IMR-90 (cell line): Measurements from ENCODE around the gene ITGB5. TPM values are rescaled to one million over a fixed set of nuclear protein-coding genes. Genes with fewer than 3 reads are reported as not detected.

ENCODE experiments used
- ATAC-seq: fragments of 200-7000 bp; cut with Tn5 transposase; 2 replicates; pipeline ENCODE4 v1.9.1; 2020; ENCODE audit warnings: low read depth, mild to moderate bottlenecking, moderate library complexity
- BruUV-seq: library from RNA; stranded (reverse); fragments of 400-500 nt; replicated peaks from 2 replicates; lab custom pipeline; 2021; lab: Mats Ljungman, UMichigan
- CTCF ChIA-PET: fragments of 300-600 bp; formaldehyde crosslinking; extraction: SDS; loops from one replicate; lab custom pipeline; 2021; ENCODE audit warnings: antibody characterized with exemption; lab: Yijun Ruan, JAX
- POLR2A ChIA-PET: fragments of 300-600 bp; sonication (Branson Sonifier 250); formaldehyde crosslinking; loops from one replicate; lab custom pipeline; 2022; ENCODE audit warnings: antibody characterized with exemption; ENCODE audit not compliant: unreplicated experiment; lab: Charles Lee
- DNase-seq: peaks from one replicate; pipeline ENCODE4 v3.0.0; 2013
- H2AFZ ChIP-seq: replicated peaks from 2 replicates; pipeline ENCODE3; 2013; ENCODE audit warnings: low read length, mild to moderate bottlenecking; ENCODE audit not compliant: poor library complexity
- H2AK5ac ChIP-seq: 2 replicates; pipeline ENCODE4 v1.6.1; 2013; ENCODE audit warnings: low read depth, low read length, inconsistent platforms
- H2AK9ac ChIP-seq: replicated peaks from 2 replicates; pipeline ENCODE3; 2013; ENCODE audit warnings: mild to moderate bottlenecking, low read depth, low read length, moderate library complexity; ENCODE audit not compliant: poor library complexity
- H2BK120ac ChIP-seq: 2 replicates; pipeline ENCODE4 v1.6.1; 2013; ENCODE audit warnings: low read depth, low read length, inconsistent platforms
- H2BK15ac ChIP-seq: 3 replicates; pipeline ENCODE4 v1.6.1; 2013; ENCODE audit warnings: low read depth, low read length, inconsistent platforms
- H2BK20ac ChIP-seq: 2 replicates; pipeline ENCODE4 v1.6.1; 2013; ENCODE audit warnings: low read depth, mild to moderate bottlenecking, inconsistent platforms, low read length, moderate library complexity
- H2BK5ac ChIP-seq: 2 replicates; pipeline ENCODE4 v1.6.1; 2013; ENCODE audit warnings: mild to moderate bottlenecking, low read depth, low read length, inconsistent platforms; ENCODE audit not compliant: poor library complexity, severe bottlenecking
- H3K14ac ChIP-seq: replicated peaks from 2 replicates; pipeline ENCODE4 v1.6.1; 2013; ENCODE audit warnings: low read depth, low read length, inconsistent platforms
- H3K18ac ChIP-seq: 2 replicates; pipeline ENCODE4 v1.6.1; 2013; ENCODE audit warnings: low read depth, low read length, control low read depth
- H3K23ac ChIP-seq: 2 replicates; pipeline ENCODE4 v1.6.1; 2013; ENCODE audit warnings: low read depth, low read length, inconsistent platforms
- H3K27ac ChIP-seq: 2 replicates; pipeline ENCODE4 v1.5.1; 2013; ENCODE audit warnings: mild to moderate bottlenecking, control low read depth, low read length; ENCODE audit not compliant: insufficient read depth
- H3K27me3 ChIP-seq: 2 replicates; pipeline ENCODE4 v1.6.1; 2013; ENCODE audit warnings: low read length; ENCODE audit not compliant: control insufficient read depth, insufficient read depth
- H3K36me3 ChIP-seq: 2 replicates; pipeline ENCODE4 v1.6.1; 2013; ENCODE audit warnings: low read length, mixed read lengths; ENCODE audit not compliant: control insufficient read depth, insufficient read depth
- H3K4ac ChIP-seq: 2 replicates; pipeline ENCODE4 v1.6.1; 2013; ENCODE audit warnings: low read depth, low read length, inconsistent platforms
- H3K4me1 ChIP-seq: 2 replicates; pipeline ENCODE4 v1.6.1; 2013; ENCODE audit warnings: low read length, mixed read lengths; ENCODE audit not compliant: control insufficient read depth, insufficient read depth
- H3K4me2 ChIP-seq: 2 replicates; pipeline ENCODE4 v1.6.1; 2013; ENCODE audit warnings: low read depth, mild to moderate bottlenecking, control low read depth, low read length, moderate library complexity
- H3K4me3 ChIP-seq: 2 replicates; pipeline ENCODE4 v1.5.1; 2013; ENCODE audit warnings: low read depth, mild to moderate bottlenecking, control low read depth, low read length, moderate library complexity; ENCODE audit not compliant: insufficient read depth
- H3K56ac ChIP-seq: 2 replicates; pipeline ENCODE4 v1.6.1; 2013; ENCODE audit warnings: low read length, inconsistent platforms; ENCODE audit not compliant: insufficient read depth; ENCODE audit errors: extremely low read depth
- H3K79me1 ChIP-seq, 2 experiments: 2 replicates each; pipeline ENCODE4 v1.6.1; 2013; ENCODE audit warnings: low read length in 2 of 2, inconsistent platforms in 1 of 2, low read depth in 1 of 2
- H3K9ac ChIP-seq: 2 replicates; pipeline ENCODE4 v1.6.1; 2013; ENCODE audit warnings: low read depth, low read length, control low read depth
- H3K9me1 ChIP-seq: 2 replicates; pipeline ENCODE4 v1.6.1; 2013; ENCODE audit warnings: low read length, inconsistent platforms; ENCODE audit not compliant: insufficient read depth
- H3K9me3 ChIP-seq: 2 replicates; pipeline ENCODE4 v1.6.1; 2013; ENCODE audit warnings: low read length; ENCODE audit not compliant: control insufficient read depth, insufficient read depth
- H4K20me1 ChIP-seq: 2 replicates; pipeline ENCODE4 v1.6.1; 2013; ENCODE audit warnings: low read length, inconsistent platforms; ENCODE audit not compliant: insufficient read depth
- H4K5ac ChIP-seq: 2 replicates; pipeline ENCODE4 v1.6.1; 2013; ENCODE audit warnings: mild to moderate bottlenecking, low read depth, low read length, control low read depth
- H4K8ac ChIP-seq, 2 experiments: 2 replicates each; pipeline ENCODE4 v1.6.1; 2013; ENCODE audit warnings: low read depth in 2 of 2, low read length in 2 of 2, control low read depth in 1 of 2, inconsistent platforms in 1 of 2
- H4K91ac ChIP-seq: 2 replicates; pipeline ENCODE4 v1.6.1; 2013; ENCODE audit warnings: low read depth, low read length, inconsistent platforms; ENCODE audit not compliant: insufficient read depth
- FOS ChIP-seq: fragments of 150-350 bp; IDR thresholded peaks from 2 replicates; pipeline ENCODE4 v1.6.1; 2016; ENCODE audit warnings: low read depth, low read length
- RAD21 ChIP-seq: IDR thresholded peaks from 2 replicates; pipeline ENCODE4 v1.6.1; 2012; ENCODE audit warnings: low read length, improper control_type of control experiment
- WGBS, 2 experiments: methylation state at CpG; one replicate each; pipeline versions ENCODE4 v1.1.5 to v1.1.7; 2013; ENCODE audit warnings: missing lambda C conversion rate in 2 of 2; ENCODE audit not compliant: insufficient read length in 1 of 2; ENCODE audit errors: extremely low coverage in 2 of 2; 5-methylcytosine and 5-hydroxymethylcytosine counted together
- dilution Hi-C: fragments of 300-500 bp; cut with HindIII; formaldehyde crosslinking; loops from one replicate; pipeline ENCODE4 v1.14.3; 2018; ENCODE audit warnings: low sequenced_read_pairs; ENCODE audit not compliant: unreplicated experiment
- in situ Hi-C: fragments of 300-500 bp; cut with MboI; formaldehyde crosslinking; loops from 3 replicates; pipeline ENCODE4 v1.14.3; 2019; ENCODE audit warnings: low sequenced_read_pairs, inconsistent platforms, mixed read lengths
- intact Hi-C: fragments of 100-400 bp; cut with micrococcal nuclease; formaldehyde crosslinking; loops from 2 replicates; pipeline ENCODE4 v1.10.0; 2022
- polyA plus RNA-seq, 3 experiments: library from polyadenylated mRNA; depleted of rRNA; stranded (reverse); fragments of >200 nt; gene quantifications; 2 replicates each; pipeline ENCODE4 v1.2.3, GENCODE V29; 2012; ENCODE audit warnings: low replicate concordance in 1 of 3
- total RNA-seq: library from RNA; depleted of rRNA; stranded (reverse); fragments of >200 nt; gene quantifications from 2 replicates; pipeline ENCODE4 v1.2.3, GENCODE V29; 2012
- TF ChIP-seq, protein P1 (sequence below): fragments of 150-350 bp; IDR thresholded peaks from 2 replicates; pipeline ENCODE4 v1.6.1; 2016; ENCODE audit warnings: low read depth, mild to moderate bottlenecking, low read length, moderate library complexity, borderline replicate concordance

Gene ITGB5
- total and polyA plus RNA-seq, 2 of the 4 experiments (the other 2 are of a cell fraction): 85.0 to 101 TPM

DNA sequence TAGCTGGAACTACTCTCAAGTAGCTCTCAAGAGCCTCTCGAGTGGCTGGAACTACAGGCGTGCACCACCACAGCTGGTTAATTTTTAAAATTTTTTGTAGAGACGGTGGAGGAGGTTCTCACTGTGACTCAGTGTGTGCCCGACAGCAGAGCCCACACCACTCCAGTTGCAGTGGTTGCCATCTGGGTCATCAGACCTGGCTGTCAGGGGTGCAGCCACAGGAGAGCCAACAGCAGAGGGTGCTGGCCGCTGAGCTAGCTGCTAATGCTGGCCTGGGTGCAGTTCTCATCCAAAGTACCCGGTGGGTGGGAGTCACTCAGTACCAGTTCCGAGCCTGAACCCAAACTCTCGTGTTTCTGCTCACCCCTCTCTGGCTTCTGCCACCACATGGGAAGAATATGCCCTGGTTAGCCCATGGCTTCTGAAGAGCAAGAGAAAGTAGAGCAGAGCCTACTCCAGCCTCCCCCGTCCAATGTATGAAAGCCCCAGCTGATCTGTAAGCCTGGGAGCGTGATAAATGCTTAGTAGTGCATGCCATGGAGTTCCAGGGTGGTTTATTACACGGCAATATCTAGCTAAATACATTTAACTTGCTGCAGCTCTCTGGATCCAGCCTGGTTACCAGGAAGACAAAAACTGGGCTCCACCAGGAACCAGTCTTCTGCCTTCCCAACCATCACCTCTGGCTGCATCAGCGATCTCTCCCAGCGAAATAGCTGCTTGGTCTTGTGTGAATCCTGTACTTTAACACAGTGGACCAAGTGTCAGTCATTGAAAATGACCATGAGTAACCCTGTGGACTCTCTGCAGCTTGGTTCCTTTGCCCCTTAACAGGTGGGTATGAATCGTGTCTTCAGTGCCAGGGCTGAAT, 139.8 kb downstream of the ITGB5 start:
- no peak overlapping the region for H4K5ac ChIP-seq
- H2AFZ ChIP-seq: no peak overlapping the region
- no peaks in the 10 kb centered on the region for H3K27me3 ChIP-seq
- no peaks in the 10 kb centered on the region for H3K4me1 ChIP-seq
- H3K9me3 ChIP-seq: no peaks in the 10 kb centered on the region
- H3K36me3 ChIP-seq: peaks cover 11% of the 10 kb centered on the region
- no peak overlapping the region for H3K4me2 ChIP-seq
- H4K20me1 ChIP-seq: no peaks in the 10 kb centered on the region
- H2BK5ac ChIP-seq: no peak overlapping the region
- H3K27ac ChIP-seq: no peak overlapping the region
- H3K14ac ChIP-seq: no peak overlapping the region
- no peak overlapping the region for H3K4ac ChIP-seq
- intact Hi-C loops (no loop called here), dilution Hi-C loops (no loop called here), in situ Hi-C loops (loop anchor here (25.0 kb wide), 1 partner anchor 815 kb away; no protein-coding TSS in a partner anchor)
- DNase-seq (no peak), ATAC-seq (no peak)
- no peak overlapping the region for H3K56ac ChIP-seq
- CTCF ChIA-PET: no interaction called here
- POLR2A ChIA-PET: no interaction called here
- BruUV-seq: no TSS peak
- WGBS, 2 experiments: 95% methylated on average over 4 of the region's 14 CpGs; no CpG with 5 or more reads in 1 of the 2 experiments
- H4K91ac ChIP-seq: no peak overlapping the region
- TF ChIP-seq, protein P1, sequence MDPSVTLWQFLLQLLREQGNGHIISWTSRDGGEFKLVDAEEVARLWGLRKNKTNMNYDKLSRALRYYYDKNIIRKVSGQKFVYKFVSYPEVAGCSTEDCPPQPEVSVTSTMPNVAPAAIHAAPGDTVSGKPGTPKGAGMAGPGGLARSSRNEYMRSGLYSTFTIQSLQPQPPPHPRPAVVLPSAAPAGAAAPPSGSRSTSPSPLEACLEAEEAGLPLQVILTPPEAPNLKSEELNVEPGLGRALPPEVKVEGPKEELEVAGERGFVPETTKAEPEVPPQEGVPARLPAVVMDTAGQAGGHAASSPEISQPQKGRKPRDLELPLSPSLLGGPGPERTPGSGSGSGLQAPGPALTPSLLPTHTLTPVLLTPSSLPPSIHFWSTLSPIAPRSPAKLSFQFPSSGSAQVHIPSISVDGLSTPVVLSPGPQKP: no peak
- TF ChIP-seq FOS (no peak), RAD21 (no peak)
- H3K9me1 ChIP-seq: peaks cover 5% of the 10 kb centered on the region
- H2AK5ac ChIP-seq: no peak overlapping the region
- no peak overlapping the region for H2AK9ac ChIP-seq
- no peak overlapping the region for H4K8ac ChIP-seq
- no peak overlapping the region for H3K9ac ChIP-seq
- H3K18ac ChIP-seq: no peak overlapping the region
- no peak overlapping the region for H2BK20ac ChIP-seq
- H3K4me3 ChIP-seq: no peak overlapping the region
- no peaks in the 10 kb centered on the region for H3K79me1 ChIP-seq
- H2BK120ac ChIP-seq: no peak overlapping the region
- no peak overlapping the region for H3K23ac ChIP-seq
- H2BK15ac ChIP-seq: no peak overlapping the region
